ENCODE measurements around the gene LDLRAD4.
A peak's percentile ranks its signal among the peaks of the same experiment; 100 is the strongest.

Gene LDLRAD4

GRCh38 chr18:13577091-13577697 is 358.6 kb downstream of the LDLRAD4 start:
- peak; percentile 19 for DNase-seq (ENCODE audit: low read depth)

- DNase-seq (ENCODE audit: low read depth): no peak
Measured at GRCh38 chr18:13577781-13578180, 359.2 kb downstream of the LDLRAD4 start.

- no peak for DNase-seq (ENCODE audit: low read depth)
Measured at GRCh38 chr18:13578400-13578799, 359.8 kb downstream of the LDLRAD4 start.

GRCh38 chr18:13579874-13580273 is 361.3 kb downstream of the LDLRAD4 start:
- no peak for DNase-seq (ENCODE audit: low read depth)

- no peak for DNase-seq (ENCODE audit: low read depth)
Measured at GRCh38 chr18:13580351-13580750, 361.8 kb downstream of the LDLRAD4 start.

GRCh38 chr18:13580991-13581390 is 362.4 kb downstream of the LDLRAD4 start:
- DNase-seq (ENCODE audit: low read depth): no peak

- DNase-seq (ENCODE audit: low read depth): no peak
Measured at GRCh38 chr18:13581496-13582177, 363.1 kb downstream of the LDLRAD4 start.

- DNase-seq (ENCODE audit: low read depth): no peak
Measured at GRCh38 chr18:13582178-13582670, 363.7 kb downstream of the LDLRAD4 start.

- DNase-seq (ENCODE audit: low read depth): no peak
Measured at GRCh38 chr18:13583576-13584550, 365.3 kb downstream of the LDLRAD4 start.

GRCh38 chr18:13584825-13585224 is 366.3 kb downstream of the LDLRAD4 start:
- DNase-seq (ENCODE audit: low read depth): no peak

GRCh38 chr18:13585379-13586153 is 367.0 kb downstream of the LDLRAD4 start:
- DNase-seq (ENCODE audit: low read depth): no peak

- no peak for DNase-seq (ENCODE audit: low read depth)
Measured at GRCh38 chr18:13587001-13587400, 368.4 kb downstream of the LDLRAD4 start.

- DNase-seq (ENCODE audit: low read depth): no peak
Measured at GRCh38 chr18:13587477-13587876, 368.9 kb downstream of the LDLRAD4 start.

- DNase-seq (ENCODE audit: low read depth): no peak
Measured at GRCh38 chr18:13587937-13588336, 369.4 kb downstream of the LDLRAD4 start.

- DNase-seq (ENCODE audit: low read depth): no peak
Measured at GRCh38 chr18:13589316-13589715, 370.8 kb downstream of the LDLRAD4 start.

GRCh38 chr18:13589943-13590342 is 371.4 kb downstream of the LDLRAD4 start:
- DNase-seq (ENCODE audit: low read depth): no peak

GRCh38 chr18:13592246-13592645 is 373.7 kb downstream of the LDLRAD4 start:
- no peak for DNase-seq (ENCODE audit: low read depth)

GRCh38 chr18:13594551-13594950 is 376.0 kb downstream of the LDLRAD4 start:
- DNase-seq (ENCODE audit: low read depth): no peak

GRCh38 chr18:13597068-13597467 is 378.5 kb downstream of the LDLRAD4 start:
- DNase-seq (ENCODE audit: low read depth): no peak

GRCh38 chr18:13598591-13598990 is 380.0 kb downstream of the LDLRAD4 start:
- no peak for DNase-seq (ENCODE audit: low read depth)

GRCh38 chr18:13599031-13599430 is 380.5 kb downstream of the LDLRAD4 start:
- no peak for DNase-seq (ENCODE audit: low read depth)
